LNCaP clone FGC (cell line): Measurements from ENCODE around the gene MPC1.

ENCODE experiments used
- DNase-seq: peaks from one replicate; pipeline ENCODE4 v3.0.0-alpha.2; 2011; ENCODE audit warnings: low read depth
- H3K4me3 ChIP-seq: 2 replicates; pipeline ENCODE4 v1.5.1; 2011; ENCODE audit warnings: mild to moderate bottlenecking, low read depth, low read length, control low read depth
- CTCF ChIP-seq: IDR thresholded peaks from 2 replicates; pipeline ENCODE4 v1.5.1; 2012; ENCODE audit warnings: mild to moderate bottlenecking; ENCODE audit not compliant: control insufficient read depth, insufficient read depth; ENCODE audit errors: extremely low read depth

MPC1 gene

GRCh38 chr6:166354965-166355364, 27.8 kb downstream of the MPC1 start:
- DNase-seq: no peak
- H3K4me3 ChIP-seq: no peak overlapping the region
- TF ChIP-seq CTCF: no peak

DNA sequence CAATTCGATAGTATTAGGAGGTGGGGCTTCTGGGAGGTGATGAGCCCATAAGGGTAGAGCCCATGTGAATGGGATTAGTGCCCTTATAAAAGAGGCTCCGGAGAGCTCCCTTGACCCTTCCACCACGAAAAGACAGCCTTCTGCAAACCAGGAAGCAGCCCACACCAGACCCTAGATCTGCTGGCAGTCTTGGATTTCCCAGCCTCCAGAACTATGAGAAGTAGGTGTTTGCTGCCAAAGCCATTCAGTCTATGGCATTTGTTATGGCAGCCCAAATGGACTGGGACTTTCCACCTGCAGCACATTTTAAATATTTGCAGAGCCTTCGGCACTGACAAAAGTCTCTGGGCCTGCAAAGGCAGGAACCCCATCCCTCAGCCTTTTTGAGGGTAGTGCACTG, 28.6 kb downstream of the MPC1 start:
- TF ChIP-seq CTCF: no peak
- DNase-seq: no peak
- H3K4me3 ChIP-seq: no peak overlapping the region

DNA sequence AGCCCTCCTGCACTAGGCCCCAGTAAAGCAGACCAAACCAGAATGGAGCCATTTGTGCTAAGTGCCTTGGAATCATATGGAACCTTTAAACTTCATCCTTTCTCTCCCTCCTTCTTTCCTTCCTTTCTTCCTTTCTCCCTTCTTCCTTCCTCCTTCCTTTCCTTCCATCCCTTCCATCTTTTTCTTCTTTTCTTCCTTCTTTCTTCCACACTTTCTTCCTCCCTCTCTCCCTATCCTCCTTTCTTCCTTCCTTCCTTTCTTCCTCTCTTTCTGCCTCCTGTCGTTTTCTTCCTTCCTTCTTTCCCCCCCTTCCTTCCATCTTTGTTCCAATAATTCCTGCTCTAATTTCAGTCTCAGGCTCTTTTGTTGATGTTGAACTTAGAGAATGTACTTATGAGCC, 29.2 kb downstream of the MPC1 start:
- H3K4me3 ChIP-seq: no peak overlapping the region
- TF ChIP-seq CTCF: no peak
- DNase-seq: no peak

DNA sequence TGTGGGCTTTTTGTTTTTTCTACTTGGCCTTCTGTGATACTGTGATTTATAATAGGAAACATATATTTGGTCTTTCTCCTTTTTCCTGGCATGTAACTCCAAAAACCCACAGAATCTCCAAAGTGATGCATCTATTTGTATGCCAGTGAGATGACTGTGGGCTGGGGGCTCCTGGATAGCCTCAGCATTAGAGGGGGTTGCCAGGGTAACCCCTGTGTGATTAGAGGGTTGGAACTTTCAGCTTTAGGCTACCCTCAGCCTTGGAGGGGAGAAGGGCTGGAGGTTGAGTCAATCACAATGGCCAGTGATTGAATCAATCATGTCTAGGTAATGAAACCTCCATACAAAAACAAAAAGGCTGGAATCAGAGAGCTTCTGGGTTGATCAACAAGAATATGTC, 29.8 kb downstream of the MPC1 start:
- no peak for DNase-seq
- no peak for TF ChIP-seq CTCF
- H3K4me3 ChIP-seq: no peak overlapping the region

DNA sequence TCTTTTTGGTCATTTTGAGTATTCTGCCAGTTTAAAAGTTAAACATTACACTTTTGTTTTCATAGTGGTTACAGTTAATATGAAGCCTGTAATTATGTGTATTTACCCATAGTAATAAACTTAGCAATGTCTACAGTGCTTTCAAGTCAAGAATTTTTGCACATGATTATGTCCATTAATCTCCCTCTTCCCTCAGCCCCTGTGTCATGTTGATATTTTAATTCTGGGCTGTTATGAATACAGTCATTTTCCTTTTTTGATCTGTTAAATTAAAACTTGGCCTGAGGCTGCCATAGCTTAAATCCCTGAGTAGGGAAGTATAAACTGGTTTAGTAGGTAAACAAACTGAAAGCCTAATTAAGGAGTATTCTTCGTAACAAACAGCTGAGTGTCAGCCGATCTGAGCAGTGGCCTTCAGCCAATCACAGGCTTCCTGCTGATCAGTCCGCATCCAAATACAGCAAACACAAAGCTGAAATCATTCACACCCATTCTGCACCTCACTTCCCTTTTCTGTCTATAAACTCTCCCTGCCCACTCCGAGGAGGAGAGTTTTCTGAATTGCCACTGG, 30.9 kb downstream of the MPC1 start:
- no peak for TF ChIP-seq CTCF
- DNase-seq: peak; percentile 78
- no peak overlapping the region; the same call in 1 of the 2 replicates for H3K4me3 ChIP-seq

- no peak for DNase-seq
- no peak overlapping the region for H3K4me3 ChIP-seq
- TF ChIP-seq CTCF: no peak
These were observed 34.3 kb downstream of the MPC1 start for GRCh38 chr6:166348305-166348949.

DNA sequence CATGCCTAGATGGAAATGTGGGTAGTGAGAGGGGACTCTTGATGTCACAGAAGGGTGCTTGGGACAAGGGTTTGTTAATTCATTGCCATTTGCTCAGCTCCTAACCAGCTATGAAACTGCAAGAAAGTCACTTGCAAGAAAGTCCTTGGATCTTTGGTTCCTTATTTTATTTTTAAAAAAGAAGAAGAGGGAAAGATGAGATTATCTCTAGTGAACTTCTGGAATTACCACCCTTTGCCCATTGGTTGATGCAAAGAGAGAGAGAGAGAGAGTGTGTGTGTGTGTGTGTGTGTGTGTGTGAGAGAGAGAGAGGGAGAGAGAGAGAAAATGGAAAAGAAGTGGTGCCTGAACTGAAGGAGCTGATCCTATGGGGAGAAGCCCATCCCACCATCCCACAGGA, 35.8 kb downstream of the MPC1 start:
- no peak for DNase-seq
- H3K4me3 ChIP-seq: no peak overlapping the region
- TF ChIP-seq CTCF: no peak
